ENCODE measurements around the gene MICAL3.
A peak's percentile ranks its signal among the peaks of the same experiment; 100 is the strongest.

MICAL3 gene

GRCh38 chr22:18035751-18036150 lies 11.4 kb upstream of the MICAL3 start:
- DNase-seq (ENCODE audit: low read depth, low spot score): no peak
- H3K4me3 ChIP-seq (ENCODE audit: low read depth, low read length): no peak overlapping the region
- in situ Hi-C loops (cut with HindIII; ENCODE audit: low sequenced_read_pairs): no loop called here
- TF ChIP-seq CTCF (IDR thresholded peaks at IDR 0.05; ENCODE audit: low read depth, low read length): no peak

- TF ChIP-seq CTCF (IDR thresholded peaks at IDR 0.05; ENCODE audit: low read depth, low read length): no peak
- no peak overlapping the region for H3K4me3 ChIP-seq (ENCODE audit: low read depth, low read length)
- in situ Hi-C loops (cut with HindIII; ENCODE audit: low sequenced_read_pairs): no loop called here
- no peak for DNase-seq (ENCODE audit: low read depth, low spot score)
These were observed 9.7 kb upstream of the MICAL3 start for GRCh38 chr22:18034076-18034475.

- DNase-seq (ENCODE audit: low read depth, low spot score): no peak
- peak; percentile 16 for TF ChIP-seq CTCF (IDR thresholded peaks at IDR 0.05; ENCODE audit: low read depth, low read length)
- no peak overlapping the region for H3K4me3 ChIP-seq (ENCODE audit: low read depth, low read length)
- in situ Hi-C loops (cut with HindIII; ENCODE audit: low sequenced_read_pairs): no loop called here
These were observed 9.0 kb upstream of the MICAL3 start for GRCh38 chr22:18033204-18033998.

GRCh38 chr22:18032455-18033101 lies 8.2 kb upstream of the MICAL3 start:
- no peak for TF ChIP-seq CTCF (IDR thresholded peaks at IDR 0.05; ENCODE audit: low read depth, low read length)
- no peak overlapping the region for H3K4me3 ChIP-seq (ENCODE audit: low read depth, low read length)
- DNase-seq (ENCODE audit: low read depth, low spot score): peak; percentile 64
- in situ Hi-C loops (cut with HindIII; ENCODE audit: low sequenced_read_pairs): no loop called here

- DNase-seq (ENCODE audit: low read depth, low spot score): peak; percentile 93
- H3K4me3 ChIP-seq (ENCODE audit: low read depth, low read length): no peak overlapping the region
- in situ Hi-C loops (cut with HindIII; ENCODE audit: low sequenced_read_pairs): no loop called here
- no peak for TF ChIP-seq CTCF (IDR thresholded peaks at IDR 0.05; ENCODE audit: low read depth, low read length)
These were observed 7.5 kb upstream of the MICAL3 start for GRCh38 chr22:18031695-18032454.

- in situ Hi-C loops (cut with HindIII; ENCODE audit: low sequenced_read_pairs): no loop called here
- TF ChIP-seq CTCF (IDR thresholded peaks at IDR 0.05; ENCODE audit: low read depth, low read length): no peak
- no peak overlapping the region for H3K4me3 ChIP-seq (ENCODE audit: low read depth, low read length)
- DNase-seq (ENCODE audit: low read depth, low spot score): no peak
These were observed 5.4 kb upstream of the MICAL3 start for GRCh38 chr22:18029686-18030267.

Measured in astrocyte of the spinal cord (primary cell).